Astrocyte (in vitro differentiated cells and primary cell): ENCODE results near the gene TLX2. TPM values are rescaled to one million over a fixed set of nuclear protein-coding genes. Genes with fewer than 3 reads are reported as not detected.

Experiments used
- DNase-seq: peaks from one replicate; pipeline ENCODE4 v3.0.0-alpha.2; 2010; ENCODE audit warnings: low read depth
- FAIRE-seq: peaks from 2 replicates; lab custom pipeline; 2011; peaks lifted over from hg19 to GRCh38; lab: Jason Lieb, UNC
- H2AFZ ChIP-seq: 2 replicates; pipeline ENCODE4 v1.6.0; 2012; ENCODE audit warnings: low read depth, low read length, inconsistent platforms
- H3K27ac ChIP-seq: 2 replicates; pipeline ENCODE4 v1.5.1; 2011; ENCODE audit warnings: low read depth, low read length, inconsistent platforms
- H3K27me3 ChIP-seq: 2 replicates; pipeline ENCODE4 v1.6.0; 2011; ENCODE audit warnings: low read length, inconsistent platforms; ENCODE audit not compliant: insufficient read depth
- H3K36me3 ChIP-seq: 2 replicates; pipeline ENCODE4 v1.5.1; 2011; ENCODE audit warnings: low read length, inconsistent platforms; ENCODE audit not compliant: insufficient read depth
- H3K4me1 ChIP-seq: 2 replicates; pipeline ENCODE4 v1.5.1; 2011; ENCODE audit warnings: low read length, inconsistent platforms; ENCODE audit not compliant: insufficient read depth
- H3K4me2 ChIP-seq: 2 replicates; pipeline ENCODE4 v1.6.0; 2012; ENCODE audit warnings: low read length, inconsistent platforms
- H3K4me3 ChIP-seq: 2 replicates; pipeline ENCODE4 v1.5.1; 2011; ENCODE audit warnings: low read depth, mild to moderate bottlenecking, low read length, inconsistent platforms; ENCODE audit not compliant: insufficient read depth
- H3K79me2 ChIP-seq: 2 replicates; pipeline ENCODE4 v1.6.0; 2012; ENCODE audit warnings: mild to moderate bottlenecking, low read length, inconsistent platforms; ENCODE audit not compliant: insufficient read depth
- H3K9ac ChIP-seq: 2 replicates; pipeline ENCODE4 v1.6.0; 2012; ENCODE audit warnings: mild to moderate bottlenecking, low read length, inconsistent platforms
- H3K9me3 ChIP-seq: 2 replicates; pipeline ENCODE4 v1.5.1; 2012; ENCODE audit warnings: low read depth, mild to moderate bottlenecking, low read length, inconsistent platforms; ENCODE audit not compliant: insufficient read depth
- H4K20me1 ChIP-seq: 2 replicates; pipeline ENCODE4 v1.6.0; 2012; ENCODE audit warnings: low read length, inconsistent platforms; ENCODE audit not compliant: insufficient read depth
- H3K27ac Mint-ChIP-seq: one replicate; pipeline ENCODE4 v1.8.0; 2021; ENCODE audit warnings: mild to moderate bottlenecking, mixed read lengths; ENCODE audit not compliant: unreplicated experiment
- H3K27me3 Mint-ChIP-seq: one replicate; pipeline ENCODE4 v1.8.0; 2021; ENCODE audit warnings: low read depth, mixed read lengths; ENCODE audit not compliant: unreplicated experiment
- H3K36me3 Mint-ChIP-seq: one replicate; pipeline ENCODE4 v1.8.0; 2021; ENCODE audit warnings: low read depth, mixed read lengths; ENCODE audit not compliant: unreplicated experiment
- H3K4me1 Mint-ChIP-seq: one replicate; pipeline ENCODE4 v1.8.0; 2021; ENCODE audit warnings: low read depth, mixed read lengths; ENCODE audit not compliant: unreplicated experiment
- H3K4me3 Mint-ChIP-seq: one replicate; pipeline ENCODE4 v1.8.0; 2021; ENCODE audit warnings: mild to moderate bottlenecking, moderate library complexity, mixed read lengths; ENCODE audit not compliant: unreplicated experiment
- H3K9me3 Mint-ChIP-seq: one replicate; pipeline ENCODE4 v1.8.0; 2021; ENCODE audit warnings: mild to moderate bottlenecking, mixed read lengths; ENCODE audit not compliant: unreplicated experiment
- EZH2 ChIP-seq: IDR thresholded peaks from 2 replicates; pipeline ENCODE4 v1.6.1; 2012; ENCODE audit warnings: mild to moderate bottlenecking, low read length, inconsistent platforms; ENCODE audit not compliant: insufficient read depth
- total RNA-seq: library from RNA; stranded (reverse); gene quantifications from 2 replicates; pipeline ENCODE4 v1.2.1, GENCODE V29; 2021
- TF ChIP-seq, protein P1 (sequence below): IDR thresholded peaks from 2 replicates; pipeline ENCODE4 v1.5.1; 2011; ENCODE audit warnings: low read depth, mild to moderate bottlenecking, inconsistent platforms, low read length, moderate library complexity; ENCODE audit not compliant: insufficient read depth

Gene TLX2
- total RNA-seq, 1 donor from 2014 or later: not detected

DNA sequence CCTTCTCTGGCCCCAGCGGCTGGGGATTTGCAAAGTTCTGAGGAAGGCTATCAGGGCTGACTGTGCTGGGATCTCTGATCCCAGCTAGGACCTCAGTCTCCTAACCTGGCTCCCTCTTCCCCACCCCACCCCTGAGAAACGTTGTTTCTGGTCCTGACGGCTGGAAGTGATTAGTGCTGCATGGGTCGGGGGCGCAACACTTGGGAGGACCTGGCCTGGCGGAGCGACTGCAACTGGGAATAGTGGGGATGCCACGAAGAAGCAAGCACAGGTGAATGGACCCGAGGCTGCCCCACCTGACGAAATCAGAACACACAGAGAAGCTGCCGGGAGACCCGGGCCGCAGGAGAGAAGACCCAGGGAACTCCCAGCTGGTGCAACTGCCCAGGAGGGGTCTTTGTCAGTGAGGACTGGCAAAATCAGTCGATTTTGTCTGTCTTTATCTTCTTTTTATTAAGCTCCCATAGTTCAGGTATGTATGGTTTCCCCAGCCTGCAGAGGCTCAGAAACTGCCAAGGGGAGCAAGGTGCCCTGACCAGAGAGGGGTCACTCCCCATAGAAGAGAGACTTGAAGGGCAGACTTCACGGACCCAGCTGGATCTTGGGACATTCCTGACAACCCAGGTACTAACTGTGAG is 14.2 kb upstream of the TLX2 start:
- no peak overlapping the region for H3K27ac ChIP-seq
- peaks cover 5% of the 10 kb centered on the region for H3K79me2 ChIP-seq
- peak overlapping the region; percentile 5 for H3K4me3 ChIP-seq
- peaks cover 42% of the 10 kb centered on the region for H3K27me3 ChIP-seq
- Mint-ChIP-seq H3K4me1 (peaks cover 17% of the 10 kb centered on the region), H3K27me3 (peaks cover 68% of the 10 kb centered on the region), H3K27ac (no peak overlapping the region), H3K9me3 (no peaks in the 10 kb centered on the region), H3K36me3 (peaks cover 9% of the 10 kb centered on the region), H3K4me3 (no peak overlapping the region)
- H4K20me1 ChIP-seq: no peaks in the 10 kb centered on the region
- H2AFZ ChIP-seq: no peak overlapping the region
- peaks cover 4% of the 10 kb centered on the region for H3K36me3 ChIP-seq
- peak overlapping the region; percentile 85 for H3K4me2 ChIP-seq
- TF ChIP-seq EZH2: no peak
- TF ChIP-seq, protein P1, sequence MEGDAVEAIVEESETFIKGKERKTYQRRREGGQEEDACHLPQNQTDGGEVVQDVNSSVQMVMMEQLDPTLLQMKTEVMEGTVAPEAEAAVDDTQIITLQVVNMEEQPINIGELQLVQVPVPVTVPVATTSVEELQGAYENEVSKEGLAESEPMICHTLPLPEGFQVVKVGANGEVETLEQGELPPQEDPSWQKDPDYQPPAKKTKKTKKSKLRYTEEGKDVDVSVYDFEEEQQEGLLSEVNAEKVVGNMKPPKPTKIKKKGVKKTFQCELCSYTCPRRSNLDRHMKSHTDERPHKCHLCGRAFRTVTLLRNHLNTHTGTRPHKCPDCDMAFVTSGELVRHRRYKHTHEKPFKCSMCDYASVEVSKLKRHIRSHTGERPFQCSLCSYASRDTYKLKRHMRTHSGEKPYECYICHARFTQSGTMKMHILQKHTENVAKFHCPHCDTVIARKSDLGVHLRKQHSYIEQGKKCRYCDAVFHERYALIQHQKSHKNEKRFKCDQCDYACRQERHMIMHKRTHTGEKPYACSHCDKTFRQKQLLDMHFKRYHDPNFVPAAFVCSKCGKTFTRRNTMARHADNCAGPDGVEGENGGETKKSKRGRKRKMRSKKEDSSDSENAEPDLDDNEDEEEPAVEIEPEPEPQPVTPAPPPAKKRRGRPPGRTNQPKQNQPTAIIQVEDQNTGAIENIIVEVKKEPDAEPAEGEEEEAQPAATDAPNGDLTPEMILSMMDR: no peak
- no peak overlapping the region for H3K9ac ChIP-seq
- DNase-seq (no peak), FAIRE-seq (no peak)
- no peaks in the 10 kb centered on the region for H3K9me3 ChIP-seq
- H3K4me1 ChIP-seq: peaks cover 40% of the 10 kb centered on the region

DNA sequence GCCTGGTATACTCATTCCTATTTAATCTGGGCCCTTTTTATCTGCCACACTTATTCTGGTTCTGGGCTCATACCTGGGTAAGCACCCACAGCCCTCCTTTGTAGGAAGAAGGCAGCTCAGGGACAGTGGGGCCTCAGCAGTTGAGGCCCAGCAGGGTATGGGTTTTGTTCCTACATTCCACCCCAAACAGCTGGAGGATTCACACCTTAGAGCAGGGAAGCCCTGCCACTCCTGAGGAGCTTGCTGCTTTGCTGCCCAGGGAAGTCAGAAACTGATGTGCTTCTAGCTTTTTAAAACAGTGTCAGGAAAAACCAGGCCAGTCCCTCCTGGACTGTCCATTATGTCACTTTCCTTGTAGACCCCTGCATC is 13.7 kb upstream of the TLX2 start:
- Histone ChIP-seq H3K27ac (no peak overlapping the region), H3K9me3 (no peaks in the 10 kb centered on the region), H3K4me3 (no peak overlapping the region), H4K20me1 (peaks cover 3% of the 10 kb centered on the region), H3K27me3 (peaks cover 42% of the 10 kb centered on the region), H3K4me1 (peaks cover 45% of the 10 kb centered on the region), H3K36me3 (peaks cover 4% of the 10 kb centered on the region), H3K79me2 (peaks cover 10% of the 10 kb centered on the region), H3K4me2 (no peak overlapping the region), H2AFZ (no peak overlapping the region), H3K9ac (no peak overlapping the region)
- Mint-ChIP-seq H3K27me3 (peaks cover 66% of the 10 kb centered on the region), H3K36me3 (peaks cover 7% of the 10 kb centered on the region), H3K27ac (no peak overlapping the region), H3K9me3 (no peaks in the 10 kb centered on the region), H3K4me3 (no peak overlapping the region), H3K4me1 (peaks cover 19% of the 10 kb centered on the region)
- FAIRE-seq: no peak
- TF ChIP-seq, protein P1: no peak
- TF ChIP-seq EZH2: no peak
- no peak for DNase-seq
